ENCODE measurements around the gene ZNF558.

GRCh38 chr19:8866344-8866743 is 34.2 kb upstream of the ZNF558 start:
- TF ChIP-seq CTCF (IDR thresholded peaks at IDR 0.05 in 4 of 5, conservative IDR thresholded peaks at IDR 0.05 in 1 of 5) (no peak), POLR2A (IDR thresholded peaks at IDR 0.05) (no peak)
